ENCODE results near the gene NRROS.

The NRROS gene

DNA sequence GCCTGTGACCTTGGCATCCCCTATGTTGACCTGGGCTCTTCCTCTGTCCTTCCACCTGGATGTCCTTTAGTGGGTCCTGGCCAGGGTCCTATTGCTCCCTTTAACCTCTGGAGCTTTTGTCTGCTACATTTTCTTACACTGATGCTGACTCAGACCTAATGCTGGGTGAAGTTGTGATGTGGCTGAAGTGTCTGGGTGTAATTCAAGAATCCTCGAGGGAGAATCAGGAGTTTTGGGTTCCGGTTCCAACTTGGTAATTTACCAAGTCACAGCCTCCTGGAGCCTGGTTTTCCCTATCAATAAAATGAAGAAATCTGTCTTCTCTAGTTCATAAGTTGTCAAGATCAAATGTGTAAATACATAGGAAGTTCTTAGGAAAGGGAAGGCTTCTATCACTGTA lies 46.9 kb downstream of the NRROS start:
- DNase-seq (ENCODE audit: low spot score): no peak

DNA sequence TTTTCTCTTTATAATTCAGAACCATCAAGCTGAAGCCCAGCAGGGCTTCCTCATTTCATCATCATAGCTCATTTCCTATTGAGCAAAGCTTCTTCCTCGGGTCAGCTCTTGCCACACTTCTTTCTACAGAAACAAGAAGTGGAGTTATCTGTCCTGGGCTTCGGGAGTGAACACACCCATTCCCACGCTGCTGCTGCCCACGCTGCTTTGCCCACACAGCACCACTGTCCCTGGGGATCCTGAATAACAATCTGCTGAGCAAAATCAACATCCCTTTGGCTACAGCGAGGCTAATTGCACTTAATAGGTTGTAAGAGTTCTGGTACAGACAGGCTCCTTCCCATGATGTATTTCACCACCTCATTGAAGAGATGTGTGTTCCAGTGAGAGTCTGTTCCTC lies 48.9 kb downstream of the NRROS start:
- DNase-seq (ENCODE audit: low spot score): peak; percentile 12

DNA sequence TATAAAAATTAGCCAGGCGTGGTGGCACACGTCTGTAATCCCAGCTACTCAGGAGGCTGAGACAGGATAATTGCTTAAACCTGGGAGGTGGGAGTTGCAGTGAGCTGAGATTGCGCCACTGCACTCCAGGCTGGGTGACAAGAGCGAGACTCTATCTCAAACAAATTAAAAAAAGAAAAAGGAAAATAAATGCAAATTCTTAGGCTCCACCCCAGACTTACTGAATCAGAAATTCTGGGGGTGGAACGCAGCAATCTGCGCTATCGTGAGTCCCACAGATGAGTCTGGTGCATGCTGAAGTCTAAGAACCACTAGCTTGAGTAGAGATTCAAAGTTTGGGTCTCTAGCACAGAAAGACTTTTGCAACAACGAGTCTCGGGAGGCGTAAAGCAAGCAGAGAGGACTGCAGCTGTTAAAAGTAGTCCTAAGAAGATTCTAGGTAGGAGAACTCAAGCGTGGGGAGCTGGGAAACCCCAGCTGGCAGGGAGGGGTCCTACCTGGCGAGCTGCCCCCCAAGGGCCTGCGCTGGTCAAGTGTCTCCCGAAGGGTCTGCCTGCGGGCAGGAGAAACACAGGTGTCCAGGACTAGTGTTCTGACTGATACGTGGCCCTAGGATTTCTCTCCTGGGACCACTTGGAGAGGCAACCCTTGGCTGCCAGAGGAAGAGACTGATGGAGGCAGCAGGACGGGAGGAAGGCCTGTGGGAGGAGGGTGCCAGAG lies 50.6 kb downstream of the NRROS start:
- DNase-seq (ENCODE audit: low spot score): peak; percentile 70

DNA sequence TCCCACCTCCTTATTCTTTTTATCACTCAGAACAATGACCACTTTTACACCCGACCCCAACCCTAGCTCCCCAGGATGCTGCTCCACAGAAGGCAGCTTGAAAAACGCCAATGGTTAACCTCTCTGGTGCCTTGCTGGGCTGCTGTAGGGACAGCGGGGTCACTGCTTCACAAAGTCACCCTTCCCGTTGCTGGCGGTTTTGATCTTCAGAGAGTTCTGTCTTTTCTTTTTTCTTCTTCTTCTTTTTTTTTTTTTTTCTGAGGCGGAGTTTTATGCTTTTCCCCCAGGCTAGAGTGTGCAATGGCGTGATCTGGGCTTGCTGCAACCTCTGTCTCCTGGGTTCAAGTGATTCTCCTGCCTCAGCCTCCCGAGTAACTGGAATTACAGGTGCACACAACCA lies 51.9 kb downstream of the NRROS start:
- no peak for DNase-seq (ENCODE audit: low spot score)

DNA sequence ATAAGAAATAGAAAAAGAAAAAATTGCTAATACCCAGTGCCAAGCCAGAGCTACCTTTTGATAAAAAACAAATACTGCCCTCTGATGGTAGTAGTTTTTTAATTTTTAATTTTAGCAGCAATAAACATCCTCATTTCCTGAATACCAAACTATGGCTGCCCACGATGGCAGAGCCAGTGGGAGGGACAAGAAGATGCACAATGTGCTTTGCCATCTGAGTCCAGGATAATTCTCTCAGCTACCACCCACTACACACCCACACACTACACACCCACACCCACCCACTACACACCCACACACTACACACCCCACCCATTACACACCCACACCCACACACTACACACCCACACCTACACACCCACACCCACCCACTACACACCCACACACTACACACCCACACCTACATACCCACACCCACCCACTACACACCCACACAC lies 54.7 kb downstream of the NRROS start:
- DNase-seq (ENCODE audit: low spot score): no peak

DNA sequence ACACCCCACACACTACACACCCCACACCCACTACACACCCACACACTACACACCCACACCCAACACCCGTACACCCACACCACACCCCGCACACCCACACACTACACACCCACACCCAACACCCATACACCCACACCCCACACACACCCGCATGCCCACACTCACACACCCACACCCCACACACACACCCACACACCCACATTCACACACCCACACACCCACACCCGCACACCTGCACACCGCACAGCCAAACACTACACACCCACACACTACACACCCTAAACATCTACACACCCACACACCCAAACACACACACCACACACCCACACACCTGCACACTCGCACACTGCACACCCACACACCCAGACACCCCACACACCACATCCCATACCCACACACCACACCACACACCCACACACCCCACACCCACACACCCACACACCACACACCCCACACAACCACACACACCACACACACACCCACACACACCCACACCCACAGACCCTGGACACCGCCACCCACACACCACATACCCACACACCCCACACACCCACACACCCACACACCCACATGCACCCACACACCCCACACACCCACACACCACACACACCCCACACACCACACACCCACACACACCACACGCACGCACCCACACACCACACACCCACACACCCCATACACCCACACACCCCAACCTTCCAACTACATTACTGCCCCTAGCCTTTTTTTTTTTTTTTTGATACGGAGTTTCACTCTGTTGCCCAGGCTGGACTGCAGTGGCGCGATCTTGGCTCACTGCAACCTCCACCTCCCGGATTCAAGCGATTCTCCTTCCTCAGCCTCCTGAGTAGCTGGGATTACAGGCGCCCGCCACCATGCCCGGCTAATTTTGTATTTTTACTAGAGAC lies 55.7 kb downstream of the NRROS start:
- no peak for DNase-seq (ENCODE audit: low spot score)

DNA sequence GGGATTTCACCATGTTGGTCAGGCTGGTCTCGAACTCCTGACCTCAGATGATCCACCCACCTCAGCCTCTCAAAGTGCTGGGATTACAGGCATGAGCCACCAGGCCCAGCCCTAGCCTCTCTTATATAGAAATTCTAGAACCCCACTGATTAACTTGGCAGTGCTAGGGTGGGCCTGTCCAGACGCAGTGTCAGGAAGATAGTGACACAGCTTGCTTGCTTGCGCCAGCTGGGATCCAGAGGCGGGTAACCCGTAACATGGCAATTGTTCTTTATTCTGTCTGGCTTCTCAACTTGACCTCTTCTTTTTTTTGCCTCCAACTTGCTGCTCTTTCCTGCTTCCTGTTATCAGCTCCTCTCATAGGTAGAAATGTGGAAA lies 56.3 kb downstream of the NRROS start:
- DNase-seq (ENCODE audit: low spot score): no peak

DNA sequence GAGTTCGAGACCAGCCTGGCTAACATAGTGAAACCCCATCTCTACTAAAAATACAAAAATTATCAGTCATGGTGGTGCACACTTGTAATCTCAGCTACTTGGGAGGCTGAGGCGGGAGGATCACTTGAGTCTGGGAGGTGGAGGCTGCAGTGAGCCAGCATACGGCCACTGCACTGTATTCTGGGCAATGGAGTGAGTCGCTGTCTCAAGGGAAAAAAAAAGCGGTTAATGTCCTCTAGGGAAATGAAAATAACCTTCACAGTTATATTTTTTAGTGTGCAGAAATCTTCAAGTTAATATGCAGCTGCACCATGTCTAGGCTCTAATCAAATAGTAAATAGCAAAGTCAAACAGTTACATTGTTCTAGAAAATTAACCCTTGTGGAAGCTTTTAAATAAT lies 57.8 kb downstream of the NRROS start:
- no peak for DNase-seq (ENCODE audit: low spot score)

DNA sequence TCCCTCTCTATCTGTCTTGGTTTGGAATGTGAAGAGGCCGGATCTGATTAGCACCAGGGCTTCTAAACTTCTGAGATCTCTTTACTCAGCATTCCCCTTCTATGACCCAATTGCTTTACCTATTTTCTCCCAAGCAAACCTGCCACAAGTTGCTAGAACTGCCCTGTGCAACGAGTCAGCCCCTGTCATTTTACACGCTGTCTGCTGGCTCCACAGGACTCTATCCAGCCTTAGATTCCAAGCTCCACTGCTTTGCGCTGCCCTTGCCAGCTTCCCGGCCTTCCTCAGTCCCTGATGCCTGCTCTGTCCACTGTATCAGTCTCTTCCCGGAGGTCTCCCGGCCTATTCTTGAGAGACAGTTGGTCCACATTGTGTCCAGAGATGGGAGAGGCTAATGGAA lies 60.3 kb downstream of the NRROS start:
- DNase-seq (ENCODE audit: low spot score): no peak

DNA sequence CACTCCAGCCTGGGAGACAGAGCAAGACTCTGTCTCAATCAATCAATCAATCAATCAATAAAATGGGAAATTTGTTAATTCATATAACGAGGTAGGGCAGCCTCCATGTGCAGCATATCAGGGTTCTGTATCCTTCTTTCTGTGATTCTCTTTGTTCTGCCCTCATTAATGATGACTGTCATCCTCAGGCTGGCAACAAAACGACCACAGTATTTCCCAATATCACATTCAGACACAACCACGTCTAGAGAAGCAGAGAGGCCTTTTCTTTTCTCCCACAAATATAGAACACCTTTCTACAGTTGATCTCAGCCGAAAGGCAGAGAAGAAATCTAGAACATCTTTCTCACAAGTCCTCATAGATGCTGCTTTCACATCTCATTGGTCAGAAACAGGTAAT lies 61.3 kb downstream of the NRROS start:
- DNase-seq (ENCODE audit: low spot score): no peak

DNA sequence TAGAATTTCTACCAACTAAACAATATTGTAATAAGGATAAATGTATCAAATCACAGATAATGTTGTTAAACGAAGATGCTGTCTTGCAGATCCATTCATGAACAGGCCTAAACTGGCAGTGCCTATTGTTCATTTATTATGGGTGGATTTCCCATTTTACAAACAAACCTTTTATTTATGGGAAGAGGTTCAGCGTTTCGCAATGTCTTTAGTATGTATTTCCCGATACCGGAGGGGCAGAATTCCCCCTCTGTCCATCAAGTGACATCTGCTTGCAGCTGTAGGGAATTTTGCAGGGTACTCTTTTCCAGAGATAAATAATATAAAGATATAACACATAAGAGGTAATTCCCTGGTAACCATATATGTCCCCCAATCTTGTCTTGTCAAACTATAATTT lies 66.8 kb downstream of the NRROS start:
- DNase-seq (ENCODE audit: low spot score): no peak

DNA sequence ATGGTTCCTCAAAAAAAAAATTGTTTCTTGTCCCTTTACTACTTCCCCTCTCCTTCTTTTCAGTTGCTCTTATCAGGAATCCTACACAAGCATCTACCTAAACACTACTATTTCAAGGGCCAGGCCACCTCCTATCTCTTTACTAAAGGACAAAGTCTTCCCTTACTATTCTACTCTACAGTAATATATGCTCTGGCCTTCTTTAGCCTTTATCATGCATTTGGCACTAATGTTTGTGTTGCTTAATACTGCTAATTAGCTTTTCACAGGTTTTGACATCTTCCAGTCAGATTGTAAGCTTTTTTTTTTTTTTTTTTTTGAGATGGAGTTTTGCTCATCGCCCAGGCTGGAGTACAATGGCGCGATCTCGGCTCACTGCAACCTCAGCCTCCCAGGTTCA lies 67.2 kb downstream of the NRROS start:
- DNase-seq (ENCODE audit: low spot score): no peak

DNA sequence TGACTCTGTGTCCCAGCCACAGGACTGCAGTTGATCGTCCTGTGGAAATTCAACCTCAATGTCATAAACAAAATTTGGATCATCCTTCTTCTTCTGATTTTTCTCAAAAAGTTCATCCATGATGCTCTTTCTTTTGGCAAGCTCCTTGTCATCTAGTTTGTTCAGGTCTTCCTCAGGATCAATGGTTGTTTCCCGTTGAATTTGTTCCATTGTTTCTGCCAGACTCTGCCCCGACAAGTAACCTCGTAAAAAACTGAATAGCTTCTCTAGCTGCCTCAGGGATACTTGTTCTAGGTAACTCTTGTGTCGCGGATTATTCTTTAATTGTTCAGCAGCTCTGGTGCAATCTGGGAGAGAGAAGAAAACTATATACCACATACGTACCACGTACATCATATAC lies 68.1 kb downstream of the NRROS start:
- DNase-seq (ENCODE audit: low spot score): no peak

DNA sequence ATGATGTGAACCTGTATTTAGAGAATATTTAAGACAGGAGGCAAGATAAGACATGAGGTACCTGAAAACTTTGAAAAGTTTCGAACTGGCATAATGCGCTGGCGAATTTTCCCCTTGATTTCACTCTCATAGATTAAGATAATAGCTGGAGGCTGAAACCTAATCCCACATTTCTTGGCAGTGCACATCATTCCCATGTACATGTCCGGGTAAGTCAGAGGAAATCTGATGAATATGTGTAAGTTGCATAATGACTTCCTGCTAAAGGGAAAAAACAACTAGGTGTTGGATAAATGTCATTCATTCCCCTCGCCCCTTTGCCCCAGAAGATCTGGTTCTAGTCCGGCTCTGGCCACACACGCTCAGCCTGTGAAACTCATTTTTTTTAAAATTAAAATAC lies 69.0 kb downstream of the NRROS start:
- no peak for DNase-seq (ENCODE audit: low spot score)

Measured in putamen (tissue), 1 donor.